ENCODE data around the gene SMARCD1.

GRCh38 chr12:50129290-50129689 lies 44.1 kb downstream of the SMARCD1 start:
- TF ChIP-seq CTCF (IDR thresholded peaks at IDR 0.05; ENCODE audit: low read length): no peak
- no peak for TF ChIP-seq EZH2 (optimal IDR thresholded peaks at IDR 0.05; ENCODE audit: low read depth, low read length)

Data from MM.1S (cell line).